IMR-90 (cell line): ENCODE results near the gene PRR16. TPM values are rescaled to one million over a fixed set of nuclear protein-coding genes. Genes with fewer than 3 reads are reported as not detected.
A peak's percentile ranks its signal among the peaks of the same experiment; 100 is the strongest.

Experiments
- ATAC-seq: fragments of 200-7000 bp; cut with Tn5 transposase; 2 replicates; pipeline ENCODE4 v1.9.1; 2020; ENCODE audit warnings: low read depth, mild to moderate bottlenecking, moderate library complexity
- BruUV-seq: library from RNA; stranded (reverse); fragments of 400-500 nt; replicated peaks from 2 replicates; lab custom pipeline; 2021; lab: Mats Ljungman, UMichigan
- CTCF ChIA-PET: fragments of 300-600 bp; formaldehyde crosslinking; extraction: SDS; loops from one replicate; lab custom pipeline; 2021; ENCODE audit warnings: antibody characterized with exemption; lab: Yijun Ruan, JAX
- POLR2A ChIA-PET: fragments of 300-600 bp; sonication (Branson Sonifier 250); formaldehyde crosslinking; loops from one replicate; lab custom pipeline; 2022; ENCODE audit warnings: antibody characterized with exemption; ENCODE audit not compliant: unreplicated experiment; lab: Charles Lee
- DNase-seq: peaks from one replicate; pipeline ENCODE4 v3.0.0; 2013
- H2AFZ ChIP-seq: replicated peaks from 2 replicates; pipeline ENCODE3; 2013; ENCODE audit warnings: low read length, mild to moderate bottlenecking; ENCODE audit not compliant: poor library complexity
- H2AK5ac ChIP-seq: 2 replicates; pipeline ENCODE4 v1.6.1; 2013; ENCODE audit warnings: low read depth, low read length, inconsistent platforms
- H2AK9ac ChIP-seq: replicated peaks from 2 replicates; pipeline ENCODE3; 2013; ENCODE audit warnings: mild to moderate bottlenecking, low read depth, low read length, moderate library complexity; ENCODE audit not compliant: poor library complexity
- H2BK120ac ChIP-seq: 2 replicates; pipeline ENCODE4 v1.6.1; 2013; ENCODE audit warnings: low read depth, low read length, inconsistent platforms
- H2BK15ac ChIP-seq: 3 replicates; pipeline ENCODE4 v1.6.1; 2013; ENCODE audit warnings: low read depth, low read length, inconsistent platforms
- H2BK20ac ChIP-seq: 2 replicates; pipeline ENCODE4 v1.6.1; 2013; ENCODE audit warnings: low read depth, mild to moderate bottlenecking, inconsistent platforms, low read length, moderate library complexity
- H2BK5ac ChIP-seq: 2 replicates; pipeline ENCODE4 v1.6.1; 2013; ENCODE audit warnings: mild to moderate bottlenecking, low read depth, low read length, inconsistent platforms; ENCODE audit not compliant: poor library complexity, severe bottlenecking
- H3K14ac ChIP-seq: replicated peaks from 2 replicates; pipeline ENCODE4 v1.6.1; 2013; ENCODE audit warnings: low read depth, low read length, inconsistent platforms
- H3K18ac ChIP-seq: 2 replicates; pipeline ENCODE4 v1.6.1; 2013; ENCODE audit warnings: low read depth, low read length, control low read depth
- H3K23ac ChIP-seq: 2 replicates; pipeline ENCODE4 v1.6.1; 2013; ENCODE audit warnings: low read depth, low read length, inconsistent platforms
- H3K27ac ChIP-seq: 2 replicates; pipeline ENCODE4 v1.5.1; 2013; ENCODE audit warnings: mild to moderate bottlenecking, control low read depth, low read length; ENCODE audit not compliant: insufficient read depth
- H3K27me3 ChIP-seq: 2 replicates; pipeline ENCODE4 v1.6.1; 2013; ENCODE audit warnings: low read length; ENCODE audit not compliant: control insufficient read depth, insufficient read depth
- H3K36me3 ChIP-seq: 2 replicates; pipeline ENCODE4 v1.6.1; 2013; ENCODE audit warnings: low read length, mixed read lengths; ENCODE audit not compliant: control insufficient read depth, insufficient read depth
- H3K4ac ChIP-seq: 2 replicates; pipeline ENCODE4 v1.6.1; 2013; ENCODE audit warnings: low read depth, low read length, inconsistent platforms
- H3K4me1 ChIP-seq: 2 replicates; pipeline ENCODE4 v1.6.1; 2013; ENCODE audit warnings: low read length, mixed read lengths; ENCODE audit not compliant: control insufficient read depth, insufficient read depth
- H3K4me2 ChIP-seq: 2 replicates; pipeline ENCODE4 v1.6.1; 2013; ENCODE audit warnings: low read depth, mild to moderate bottlenecking, control low read depth, low read length, moderate library complexity
- H3K4me3 ChIP-seq: 2 replicates; pipeline ENCODE4 v1.5.1; 2013; ENCODE audit warnings: low read depth, mild to moderate bottlenecking, control low read depth, low read length, moderate library complexity; ENCODE audit not compliant: insufficient read depth
- H3K56ac ChIP-seq: 2 replicates; pipeline ENCODE4 v1.6.1; 2013; ENCODE audit warnings: low read length, inconsistent platforms; ENCODE audit not compliant: insufficient read depth; ENCODE audit errors: extremely low read depth
- H3K79me1 ChIP-seq, 2 experiments: 2 replicates each; pipeline ENCODE4 v1.6.1; 2013; ENCODE audit warnings: low read length in 2 of 2, inconsistent platforms in 1 of 2, low read depth in 1 of 2
- H3K9ac ChIP-seq: 2 replicates; pipeline ENCODE4 v1.6.1; 2013; ENCODE audit warnings: low read depth, low read length, control low read depth
- H3K9me1 ChIP-seq: 2 replicates; pipeline ENCODE4 v1.6.1; 2013; ENCODE audit warnings: low read length, inconsistent platforms; ENCODE audit not compliant: insufficient read depth
- H3K9me3 ChIP-seq: 2 replicates; pipeline ENCODE4 v1.6.1; 2013; ENCODE audit warnings: low read length; ENCODE audit not compliant: control insufficient read depth, insufficient read depth
- H4K20me1 ChIP-seq: 2 replicates; pipeline ENCODE4 v1.6.1; 2013; ENCODE audit warnings: low read length, inconsistent platforms; ENCODE audit not compliant: insufficient read depth
- H4K5ac ChIP-seq: 2 replicates; pipeline ENCODE4 v1.6.1; 2013; ENCODE audit warnings: mild to moderate bottlenecking, low read depth, low read length, control low read depth
- H4K8ac ChIP-seq, 2 experiments: 2 replicates each; pipeline ENCODE4 v1.6.1; 2013; ENCODE audit warnings: low read depth in 2 of 2, low read length in 2 of 2, control low read depth in 1 of 2, inconsistent platforms in 1 of 2
- H4K91ac ChIP-seq: 2 replicates; pipeline ENCODE4 v1.6.1; 2013; ENCODE audit warnings: low read depth, low read length, inconsistent platforms; ENCODE audit not compliant: insufficient read depth
- BHLHE40 ChIP-seq: fragments of 150-350 bp; IDR thresholded peaks from 2 replicates; pipeline ENCODE4 v1.6.1; 2016; ENCODE audit warnings: mild to moderate bottlenecking, low read depth, low read length
- CEBPB ChIP-seq: IDR thresholded peaks from 2 replicates; pipeline ENCODE4 v1.6.1; 2012; ENCODE audit warnings: low read depth, low read length, improper control_type of control experiment
- CHD1 ChIP-seq: IDR thresholded peaks from 2 replicates; pipeline ENCODE4 v1.6.1; 2012; ENCODE audit warnings: low read depth, low read length, improper control_type of control experiment
- CTCF ChIP-seq: conservative IDR thresholded peaks from 2 replicates; pipeline ENCODE4 v1.5.1; 2012; ENCODE audit warnings: mild to moderate bottlenecking, low read depth, low read length, improper control_type of control experiment
- FOS ChIP-seq: fragments of 150-350 bp; IDR thresholded peaks from 2 replicates; pipeline ENCODE4 v1.6.1; 2016; ENCODE audit warnings: low read depth, low read length
- MAZ ChIP-seq: IDR thresholded peaks from 2 replicates; pipeline ENCODE4 v1.6.1; 2012; ENCODE audit warnings: low read depth, mild to moderate bottlenecking, low read length, improper control_type of control experiment, moderate library complexity, borderline replicate concordance
- MXI1 ChIP-seq: IDR thresholded peaks from 2 replicates; pipeline ENCODE4 v1.6.1; 2012; ENCODE audit warnings: low read depth, mild to moderate bottlenecking, low read length, moderate library complexity, borderline replicate concordance
- POLR2A ChIP-seq: IDR thresholded peaks from 2 replicates; pipeline ENCODE4 v1.6.1; 2012; ENCODE audit warnings: mild to moderate bottlenecking, low read depth, low read length
- RAD21 ChIP-seq: IDR thresholded peaks from 2 replicates; pipeline ENCODE4 v1.6.1; 2012; ENCODE audit warnings: low read length, improper control_type of control experiment
- USF2 ChIP-seq: fragments of 150-350 bp; IDR thresholded peaks from 2 replicates; pipeline ENCODE4 v1.6.1; 2017; ENCODE audit warnings: mild to moderate bottlenecking, antibody characterized with exemption, low read length, low read depth
- dilution Hi-C: fragments of 300-500 bp; cut with HindIII; formaldehyde crosslinking; loops from one replicate; pipeline ENCODE4 v1.14.3; 2018; ENCODE audit warnings: low sequenced_read_pairs; ENCODE audit not compliant: unreplicated experiment
- in situ Hi-C: fragments of 300-500 bp; cut with MboI; formaldehyde crosslinking; loops from 3 replicates; pipeline ENCODE4 v1.14.3; 2019; ENCODE audit warnings: low sequenced_read_pairs, inconsistent platforms, mixed read lengths
- intact Hi-C: fragments of 100-400 bp; cut with micrococcal nuclease; formaldehyde crosslinking; loops from 2 replicates; pipeline ENCODE4 v1.10.0; 2022
- polyA plus RNA-seq, 3 experiments: library from polyadenylated mRNA; depleted of rRNA; stranded (reverse); fragments of >200 nt; gene quantifications; 2 replicates each; pipeline ENCODE4 v1.2.3, GENCODE V29; 2012; ENCODE audit warnings: low replicate concordance in 1 of 3
- total RNA-seq: library from RNA; depleted of rRNA; stranded (reverse); fragments of >200 nt; gene quantifications from 2 replicates; pipeline ENCODE4 v1.2.3, GENCODE V29; 2012

PRR16 gene
- total and polyA plus RNA-seq, 2 of the 4 experiments (the other 2 are of a cell fraction) = 9.9 to 45.2 TPM

- H3K9ac ChIP-seq = no peak overlapping the region
- no peak overlapping the region for H4K8ac ChIP-seq
- no peak overlapping the region for H3K56ac ChIP-seq
- no peaks in the 10 kb centered on the region for H4K20me1 ChIP-seq
- ChIA-PET POLR2A (no interaction called here), CTCF (interaction anchor here (0.7 kb wide), 1 partner anchor 212 kb away, joined by 4 read pairs; no protein-coding TSS in a partner anchor)
- H2AFZ ChIP-seq = no peak overlapping the region
- H4K5ac ChIP-seq = no peak overlapping the region
- in situ Hi-C loops (no loop called here), intact Hi-C loops (loop anchor here (5.0 to 10.0 kb wide), 3 partner anchors 121 to 739 kb away; no protein-coding TSS in a partner anchor), dilution Hi-C loops (no loop called here)
- H3K27ac ChIP-seq = no peak overlapping the region
- BruUV-seq = no TSS peak
- no peak overlapping the region for H2AK5ac ChIP-seq
- no peak overlapping the region for H3K4me3 ChIP-seq
- DNase-seq (peak; percentile 33), ATAC-seq (no peak)
- H3K4me2 ChIP-seq = no peak overlapping the region
- H4K91ac ChIP-seq = no peak overlapping the region
- no peak overlapping the region for H3K23ac ChIP-seq
- H3K18ac ChIP-seq = no peak overlapping the region
- H3K4ac ChIP-seq = no peak overlapping the region
- H3K36me3 ChIP-seq = peaks cover 7% of the 10 kb centered on the region; the same call in 1 of the 2 replicates
- no peaks in the 10 kb centered on the region for H3K9me3 ChIP-seq
- H2AK9ac ChIP-seq = no peak overlapping the region
- no peak overlapping the region for H2BK15ac ChIP-seq
- peak overlapping the region; percentile 25 for H2BK5ac ChIP-seq
- H2BK20ac ChIP-seq = no peak overlapping the region
- peaks cover 10 to 30% of the 10 kb centered on the region in 2 experiments; a peak in 3 of 4 replicates for H3K79me1 ChIP-seq
- no peaks in the 10 kb centered on the region for H3K27me3 ChIP-seq
- peaks cover 8% of the 10 kb centered on the region; the same call in 1 of the 2 replicates for H3K9me1 ChIP-seq
- peaks cover 5% of the 10 kb centered on the region; the same call in 1 of the 2 replicates for H3K4me1 ChIP-seq
- H2BK120ac ChIP-seq = peak overlapping the region; percentile 25; the same call in 1 of the 2 replicates
- TF ChIP-seq MXI1 = no peak
- no peak for TF ChIP-seq CEBPB
- no peak for TF ChIP-seq CTCF
- no peak for TF ChIP-seq FOS
- no peak for TF ChIP-seq POLR2A
- TF ChIP-seq RAD21 = no peak
- no peak for TF ChIP-seq BHLHE40
- no peak for TF ChIP-seq MAZ
- TF ChIP-seq CHD1 = no peak
- no peak for TF ChIP-seq USF2
- no peak overlapping the region for H3K14ac ChIP-seq
These were observed 219.5 kb downstream of the PRR16 start for GRCh38 chr5:120683580-120683979.
